Left ventricle myocardium inferior (tissue), 1 donor: Measurements from ENCODE around the gene ZNF804B. TPM values are rescaled to one million over a fixed set of nuclear protein-coding genes. Genes with fewer than 3 reads are reported as not detected.

Source experiments
- DNase-seq: peaks from one replicate; pipeline ENCODE4 v3.0.0-alpha.2; 2020
- H3K27ac ChIP-seq: fragments of 200-600 bp; replicated peaks from 2 replicates; pipeline ENCODE4 v1.8.0; 2021
- H3K27me3 ChIP-seq: fragments of 200-600 bp; 2 replicates; pipeline ENCODE4 v1.8.0; 2021; ENCODE audit warnings: low read depth
- H3K36me3 ChIP-seq: fragments of 200-600 bp; 2 replicates; pipeline ENCODE4 v1.8.0; 2021
- H3K4me1 ChIP-seq: fragments of 200-600 bp; 2 replicates; pipeline ENCODE4 v1.8.0; 2021
- H3K4me3 ChIP-seq: fragments of 200-600 bp; 2 replicates; pipeline ENCODE4 v1.8.0; 2021; ENCODE audit warnings: mild to moderate bottlenecking, moderate library complexity
- H3K9me3 ChIP-seq: fragments of 200-600 bp; replicated peaks from 2 replicates; pipeline ENCODE4 v1.8.0; 2021
- intact Hi-C: fragments of 100-400 bp; cut with micrococcal nuclease; formaldehyde crosslinking; loops from one replicate; pipeline ENCODE4 v1.11.0; 2022
- total RNA-seq: library from RNA; stranded (reverse); fragmentation: NEBNext Ultra II Directional; extraction: Animal tissue kit (Norgen Biotek cat#: 25700); gene quantifications from one replicate; pipeline ENCODE4 v1.2.1, GENCODE V29; 2021
- TF ChIP-seq, protein P1 (sequence below): fragments of 200-600 bp; IDR thresholded peaks from 2 replicates; pipeline ENCODE4 v1.8.0; 2021; ENCODE audit warnings: antibody characterized with exemption, mild to moderate bottlenecking, borderline replicate concordance
- donor health status: DM: no; HTN: yes; CAD: no; lungs with severe emphysema.

The ZNF804B gene
- total RNA-seq, 1 donor from 2014 or later, result not detected

DNA sequence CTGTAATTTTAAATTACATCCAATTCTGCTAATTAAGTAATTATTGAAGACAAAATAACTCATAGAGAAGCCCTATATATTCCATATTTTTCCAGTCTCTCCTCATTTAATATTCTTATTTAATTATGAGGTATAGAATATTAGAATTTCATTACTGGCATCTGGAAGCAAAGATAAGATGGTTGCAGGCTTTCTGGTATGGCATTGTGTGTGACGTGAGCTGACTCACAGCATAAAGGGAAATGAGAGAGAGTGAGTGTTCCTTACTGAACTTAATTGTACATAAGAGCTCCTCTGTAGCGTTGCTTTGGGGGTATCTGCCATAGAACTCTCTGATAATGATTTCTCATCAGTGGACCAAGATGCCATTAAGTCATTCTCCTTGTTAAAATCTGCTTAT, 163.4 kb downstream of the ZNF804B start:
- intact Hi-C loops, result no loop called here

DNA sequence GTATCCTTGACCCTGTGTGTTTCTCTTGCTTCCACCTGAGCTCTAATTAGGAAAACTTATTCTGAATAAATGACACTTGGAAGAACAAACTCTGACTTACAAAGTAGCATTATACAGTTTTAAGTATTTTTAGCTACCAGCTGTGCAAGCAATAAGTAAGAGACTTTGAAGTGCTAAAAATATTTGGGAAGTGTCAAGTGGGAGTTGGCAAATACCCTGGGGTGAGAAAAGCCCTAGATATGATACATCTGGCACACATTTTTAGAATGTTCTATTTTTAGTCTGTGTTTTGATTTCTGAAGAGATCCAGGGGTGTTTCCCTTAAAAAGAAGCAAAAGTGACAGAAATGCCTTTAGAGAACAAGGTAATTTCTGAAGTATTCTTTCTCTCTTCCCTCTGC, 168.8 kb downstream of the ZNF804B start:
- H3K4me1 ChIP-seq, result peaks cover 15% of the 10 kb centered on the region
- TF ChIP-seq, protein P1, sequence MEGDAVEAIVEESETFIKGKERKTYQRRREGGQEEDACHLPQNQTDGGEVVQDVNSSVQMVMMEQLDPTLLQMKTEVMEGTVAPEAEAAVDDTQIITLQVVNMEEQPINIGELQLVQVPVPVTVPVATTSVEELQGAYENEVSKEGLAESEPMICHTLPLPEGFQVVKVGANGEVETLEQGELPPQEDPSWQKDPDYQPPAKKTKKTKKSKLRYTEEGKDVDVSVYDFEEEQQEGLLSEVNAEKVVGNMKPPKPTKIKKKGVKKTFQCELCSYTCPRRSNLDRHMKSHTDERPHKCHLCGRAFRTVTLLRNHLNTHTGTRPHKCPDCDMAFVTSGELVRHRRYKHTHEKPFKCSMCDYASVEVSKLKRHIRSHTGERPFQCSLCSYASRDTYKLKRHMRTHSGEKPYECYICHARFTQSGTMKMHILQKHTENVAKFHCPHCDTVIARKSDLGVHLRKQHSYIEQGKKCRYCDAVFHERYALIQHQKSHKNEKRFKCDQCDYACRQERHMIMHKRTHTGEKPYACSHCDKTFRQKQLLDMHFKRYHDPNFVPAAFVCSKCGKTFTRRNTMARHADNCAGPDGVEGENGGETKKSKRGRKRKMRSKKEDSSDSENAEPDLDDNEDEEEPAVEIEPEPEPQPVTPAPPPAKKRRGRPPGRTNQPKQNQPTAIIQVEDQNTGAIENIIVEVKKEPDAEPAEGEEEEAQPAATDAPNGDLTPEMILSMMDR, result no peak
- no peaks in the 10 kb centered on the region for H3K36me3 ChIP-seq
- H3K27ac ChIP-seq, result no peak overlapping the region
- no peak overlapping the region for H3K4me3 ChIP-seq
- no peak for DNase-seq
- intact Hi-C loops, result no loop called here
- H3K27me3 ChIP-seq, result no peaks in the 10 kb centered on the region
- H3K9me3 ChIP-seq, result peaks cover under 1% of the 10 kb centered on the region

More for the DNA sequence above, 163.4 kb downstream of the ZNF804B start:
- H3K27ac ChIP-seq, result no peak overlapping the region
- H3K27me3 ChIP-seq, result no peaks in the 10 kb centered on the region
- H3K36me3 ChIP-seq, result no peaks in the 10 kb centered on the region
- TF ChIP-seq, protein P1, result no peak
- no peak for DNase-seq
- H3K4me1 ChIP-seq, result peaks cover 7% of the 10 kb centered on the region
- no peaks in the 10 kb centered on the region for H3K9me3 ChIP-seq
- H3K4me3 ChIP-seq, result no peak overlapping the region

DNA sequence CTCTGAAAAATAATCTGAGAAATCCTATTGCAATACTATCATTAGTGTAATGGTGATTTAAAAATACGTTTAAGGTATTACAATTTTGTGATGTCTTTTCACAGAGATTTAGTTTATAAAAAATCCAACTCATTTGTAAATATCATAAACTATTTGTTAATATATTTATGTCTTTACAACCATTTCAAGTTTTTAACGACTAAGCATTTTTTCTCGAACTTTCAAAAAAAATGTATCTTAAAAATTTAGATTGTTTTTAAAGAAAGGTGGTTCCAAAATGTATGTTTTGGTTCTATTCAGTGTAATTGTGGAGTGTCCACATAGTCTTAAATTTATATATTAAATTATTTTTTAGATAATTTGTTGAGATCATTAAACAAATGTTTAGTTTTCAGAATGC, 170.2 kb downstream of the ZNF804B start:
- no peak overlapping the region for H3K4me3 ChIP-seq
- no peak overlapping the region for H3K27ac ChIP-seq
- H3K4me1 ChIP-seq, result peaks cover 15% of the 10 kb centered on the region
- TF ChIP-seq, protein P1, result no peak
- intact Hi-C loops, result no loop called here
- no peaks in the 10 kb centered on the region for H3K36me3 ChIP-seq
- H3K27me3 ChIP-seq, result no peaks in the 10 kb centered on the region
- DNase-seq, result no peak
- H3K9me3 ChIP-seq, result peaks cover 11% of the 10 kb centered on the region

DNA sequence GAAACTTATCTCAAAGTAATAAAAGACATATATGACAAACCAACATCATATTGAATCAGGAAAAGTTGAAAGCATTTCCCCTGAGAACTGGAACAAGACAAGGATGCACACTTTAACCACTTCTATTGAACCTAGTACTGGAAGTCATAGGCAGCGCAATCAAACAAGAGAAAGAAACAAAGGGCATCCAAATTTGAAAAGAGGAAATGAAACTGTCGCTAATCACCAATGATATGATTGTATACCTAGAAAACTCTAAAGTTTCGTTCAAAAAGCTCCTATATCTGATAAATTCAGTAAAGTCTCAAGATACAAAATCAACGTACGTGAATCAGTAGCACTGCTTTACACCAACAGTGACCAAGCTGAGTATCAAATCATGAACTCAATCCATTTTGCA, 173.8 kb downstream of the ZNF804B start:
- peaks cover 5% of the 10 kb centered on the region for H3K4me1 ChIP-seq
- H3K4me3 ChIP-seq, result no peak overlapping the region
- H3K36me3 ChIP-seq, result no peaks in the 10 kb centered on the region
- TF ChIP-seq, protein P1, result no peak
- DNase-seq, result no peak
- H3K27ac ChIP-seq, result no peak overlapping the region
- intact Hi-C loops, result no loop called here
- no peaks in the 10 kb centered on the region for H3K27me3 ChIP-seq
- H3K9me3 ChIP-seq, result peaks cover 11% of the 10 kb centered on the region

DNA sequence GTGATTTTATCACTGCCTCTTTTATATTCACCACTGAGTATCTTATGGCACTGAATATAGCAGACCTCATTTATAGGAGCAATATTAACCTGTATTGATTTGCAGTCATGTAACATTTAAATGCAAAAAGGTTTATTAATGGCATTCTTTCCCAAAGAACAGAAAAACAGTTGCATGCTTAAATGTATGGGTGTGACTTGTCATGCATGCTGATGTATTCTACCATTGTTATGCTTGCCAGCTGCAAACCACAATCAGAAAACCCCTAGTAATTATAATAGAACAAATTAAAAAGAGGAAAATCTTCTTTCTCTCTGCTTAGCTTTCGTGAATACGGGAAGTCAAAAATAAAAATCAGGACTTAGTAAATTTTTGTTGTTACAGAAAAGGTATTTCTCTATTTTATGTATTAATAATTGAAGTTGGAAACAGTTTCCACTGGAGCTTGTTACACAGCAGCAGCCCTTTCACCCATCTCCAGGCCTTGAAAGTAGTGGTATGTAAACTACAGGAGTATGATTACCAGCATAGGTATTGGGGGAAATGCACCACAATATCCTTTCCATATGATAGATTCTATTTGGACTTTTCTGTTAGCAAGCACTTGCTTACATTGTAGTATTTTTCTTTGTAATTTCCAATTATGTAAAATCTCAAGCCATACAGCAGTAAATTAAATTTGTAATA, 183.5 kb downstream of the ZNF804B start:
- Histone ChIP-seq H3K4me1 (no peaks in the 10 kb centered on the region), H3K36me3 (no peaks in the 10 kb centered on the region), H3K27ac (no peak overlapping the region), H3K27me3 (no peaks in the 10 kb centered on the region), H3K4me3 (no peak overlapping the region), H3K9me3 (peaks cover 15% of the 10 kb centered on the region)
- intact Hi-C loops, result no loop called here
- TF ChIP-seq, protein P1, result no peak
- no peak for DNase-seq
